ENCODE results near the gene EML3.
"Not testable (repeated sequence)": the region's sequence is repeated elsewhere in the genome, so short reads cannot be mapped to it uniquely, and the experiment has no call there.

The EML3 gene

DNA sequence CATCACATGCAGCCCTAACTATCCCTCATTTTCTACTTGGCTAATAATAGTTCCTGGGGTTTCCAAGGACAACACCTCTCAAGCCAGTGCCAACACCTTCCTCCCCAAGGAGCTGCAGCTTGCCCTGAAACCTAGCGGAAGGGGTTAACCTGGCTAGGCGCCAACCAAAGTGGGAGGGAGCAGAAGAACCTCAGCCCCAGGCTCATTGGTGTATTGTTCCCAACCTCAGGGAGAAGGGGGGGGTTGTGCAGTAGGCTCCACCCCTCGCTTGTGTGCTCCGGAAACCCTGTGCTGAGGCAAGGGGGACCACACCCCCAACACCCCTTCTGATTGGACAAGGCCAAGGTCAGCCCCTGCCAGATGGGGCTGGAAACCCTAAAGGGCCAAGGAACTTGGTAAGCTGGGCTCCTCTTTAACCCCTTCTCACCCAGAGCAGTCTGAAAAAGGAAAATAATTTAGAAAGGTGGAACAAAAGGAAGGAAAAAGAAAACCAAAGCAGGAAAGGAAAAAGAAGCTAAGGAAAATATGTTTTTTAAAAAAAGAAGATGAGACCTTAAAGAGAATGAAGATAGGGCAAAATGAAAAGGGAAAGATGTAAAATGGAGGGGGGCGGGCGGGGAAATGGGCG lies 13.4 kb downstream of the EML3 start:
- DNase-seq: peak; percentile 92

DNA sequence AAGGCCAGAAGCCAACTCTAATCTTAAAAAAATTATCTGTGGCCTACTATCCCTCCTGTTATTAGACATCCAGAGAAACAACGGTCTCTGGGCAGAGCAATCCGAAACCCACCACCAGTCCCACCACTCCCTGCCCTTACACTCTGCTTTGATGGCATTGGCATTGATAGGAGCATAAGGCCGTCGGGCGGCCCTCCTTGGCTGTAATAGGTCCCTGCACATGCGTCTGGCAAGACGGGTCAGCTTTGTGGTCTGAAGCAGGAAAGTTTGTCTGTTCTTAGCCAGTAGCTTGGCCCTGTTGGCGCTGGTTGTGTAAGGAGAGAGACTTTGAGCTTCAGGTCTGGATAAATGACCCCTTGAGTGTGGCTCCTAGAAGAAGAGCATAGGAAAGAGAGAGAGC lies 17.5 kb downstream of the EML3 start:
- no peak for DNase-seq

DNA sequence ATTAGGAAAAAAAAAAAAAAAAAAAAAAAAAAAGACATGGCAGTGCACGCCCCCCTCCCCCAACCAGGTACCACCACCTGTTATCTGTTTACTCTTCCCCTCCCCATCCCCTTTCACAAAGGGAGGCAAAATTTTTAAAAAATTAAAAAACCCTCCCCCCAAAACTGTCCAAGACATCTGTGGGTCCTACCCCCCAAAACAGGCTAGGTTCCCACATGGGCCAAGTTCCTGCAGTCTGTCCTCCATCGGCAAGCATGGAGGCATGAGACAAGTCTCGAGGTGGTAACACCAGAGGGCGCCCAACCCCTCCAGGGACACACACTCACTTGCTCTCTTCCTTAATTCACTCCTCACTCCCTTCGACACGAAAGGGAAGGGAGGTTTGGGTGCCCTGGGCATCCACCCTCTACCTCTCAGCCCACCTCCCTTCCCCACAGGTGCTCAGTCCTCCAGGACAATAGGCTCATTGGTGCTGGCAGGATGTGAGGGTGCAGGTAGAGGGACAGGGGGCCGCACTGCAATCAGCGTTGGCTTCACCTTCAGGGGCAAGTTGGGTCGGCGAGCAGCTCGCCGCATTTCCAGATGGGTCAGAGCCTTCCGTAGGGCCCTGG lies 19.0 kb downstream of the EML3 start:
- DNase-seq: peak; percentile 67

DNA sequence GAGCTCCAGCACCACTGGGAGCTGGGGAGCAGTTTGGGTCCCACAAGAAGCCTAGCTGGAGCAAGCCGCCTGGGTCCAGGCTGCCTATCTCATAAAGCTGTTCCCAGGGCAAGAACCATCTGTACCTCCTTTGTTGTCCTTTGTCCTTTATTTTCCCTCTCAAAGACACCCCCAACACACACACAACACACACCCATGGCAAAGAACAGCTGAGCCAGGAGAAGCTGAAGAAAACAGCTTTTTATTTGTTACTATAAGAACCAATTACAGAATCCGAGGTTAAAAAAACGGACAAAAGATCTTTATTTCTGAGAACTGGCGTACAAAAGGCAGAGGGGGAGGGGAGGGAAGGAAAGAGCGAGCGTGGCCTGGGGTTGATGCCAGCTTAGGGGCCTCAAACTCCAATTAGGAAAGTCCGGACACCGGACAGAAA lies 19.6 kb downstream of the EML3 start:
- DNase-seq: no peak

DNA sequence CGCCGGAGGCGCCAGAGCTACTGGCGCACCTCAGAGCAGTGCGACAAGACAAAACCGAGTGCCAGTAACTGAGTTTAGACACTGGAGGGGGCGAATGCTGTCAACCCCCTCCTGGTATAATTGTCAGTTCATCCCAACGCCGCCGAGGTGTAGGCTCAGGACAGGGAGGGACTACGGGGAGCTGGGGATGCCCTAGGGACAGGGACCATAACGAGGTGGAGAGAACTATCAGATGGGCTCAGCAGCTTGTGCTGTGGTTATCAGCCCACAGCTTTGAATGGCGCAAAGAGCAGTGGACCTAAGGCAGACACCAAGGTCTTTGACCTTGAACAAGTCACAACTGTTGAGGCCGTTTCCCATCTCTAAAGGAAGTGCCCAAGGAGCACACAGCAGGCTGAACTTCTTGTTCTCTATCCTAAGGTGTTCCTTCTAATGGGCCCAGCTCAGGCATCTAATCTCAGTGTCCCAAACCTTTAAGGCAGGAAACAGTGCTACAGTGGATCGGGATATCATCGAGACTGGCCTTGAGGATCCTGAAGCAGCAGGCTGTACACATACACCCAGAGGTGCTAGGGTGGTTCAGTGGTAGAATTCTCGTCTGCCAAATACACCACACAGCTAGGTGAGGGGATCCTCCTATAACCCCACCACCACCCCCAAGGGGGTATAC lies 20.3 kb downstream of the EML3 start:
- DNase-seq: no peak

DNA sequence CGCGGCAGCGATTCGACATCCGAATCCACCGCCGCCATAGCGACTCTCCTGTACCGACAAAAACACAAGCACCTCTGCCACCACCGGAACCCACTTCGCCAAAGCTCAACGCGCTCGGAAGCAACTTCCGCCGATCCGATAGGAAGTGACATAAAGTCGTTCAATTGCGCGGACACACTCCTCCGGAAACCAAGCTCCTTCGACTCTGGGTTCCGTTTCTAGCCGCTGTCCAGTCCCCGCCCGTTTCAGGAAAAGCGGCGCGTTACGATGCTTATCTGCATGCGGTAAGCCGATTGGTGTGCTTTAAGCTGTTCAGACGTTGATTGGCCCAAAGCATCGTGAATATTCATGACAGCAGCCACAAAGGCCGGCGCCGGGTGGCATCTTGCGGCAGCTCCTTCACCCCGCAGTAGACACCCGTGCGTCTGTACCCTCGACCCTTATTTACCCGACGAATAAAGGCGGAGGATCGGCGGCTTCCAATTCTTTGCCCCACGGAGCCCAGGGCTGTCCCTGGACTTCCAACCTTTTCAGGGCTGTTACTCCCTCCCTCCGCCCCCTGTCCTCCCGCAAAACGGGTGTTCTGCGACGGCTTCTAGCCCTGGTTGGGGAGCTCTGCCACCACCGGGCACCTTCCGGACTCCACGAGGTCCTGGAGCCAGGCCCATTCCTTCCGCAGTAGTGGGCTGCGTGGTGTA lies 21.0 kb downstream of the EML3 start, which contains the start of gene TUT1:
TUT1 (minus strand) TSS at position 76 of the 698 bp plus-strand sequence; CDS start at position 38, 38 bp downstream.
- peak; percentile 97 for DNase-seq

DNA sequence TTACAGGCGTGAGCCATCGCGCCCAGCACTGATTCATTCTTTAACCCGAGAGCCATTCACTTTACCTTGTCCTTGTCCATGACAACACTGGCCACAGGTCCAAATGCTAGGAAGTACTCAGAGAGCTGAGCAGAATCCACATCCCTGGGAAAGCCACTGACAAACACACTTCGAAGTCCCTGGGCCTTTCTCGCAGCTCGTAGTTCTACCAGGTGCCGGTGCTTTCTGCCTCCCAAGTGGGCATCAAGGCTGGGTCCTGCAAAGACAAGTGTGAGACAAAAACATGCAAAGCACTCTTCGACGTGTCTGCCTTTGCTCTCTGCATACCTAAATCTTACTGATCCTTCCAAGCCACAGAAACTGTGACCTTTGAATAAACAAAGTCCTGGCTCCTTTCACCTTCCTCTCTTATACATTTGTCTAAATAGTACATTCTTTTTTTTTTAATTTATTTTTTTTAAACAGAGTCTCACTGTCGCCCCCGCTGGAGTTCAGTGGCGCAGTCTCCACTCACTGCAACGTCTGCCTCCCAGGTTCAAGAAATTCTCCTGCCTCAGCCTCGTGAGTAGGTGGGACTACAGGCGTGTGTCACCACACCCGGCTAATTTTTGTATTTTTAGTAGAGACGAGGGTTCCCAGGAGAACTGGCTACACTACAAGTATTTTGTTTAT lies 23.5 kb downstream of the EML3 start:
- no peak for DNase-seq

DNA sequence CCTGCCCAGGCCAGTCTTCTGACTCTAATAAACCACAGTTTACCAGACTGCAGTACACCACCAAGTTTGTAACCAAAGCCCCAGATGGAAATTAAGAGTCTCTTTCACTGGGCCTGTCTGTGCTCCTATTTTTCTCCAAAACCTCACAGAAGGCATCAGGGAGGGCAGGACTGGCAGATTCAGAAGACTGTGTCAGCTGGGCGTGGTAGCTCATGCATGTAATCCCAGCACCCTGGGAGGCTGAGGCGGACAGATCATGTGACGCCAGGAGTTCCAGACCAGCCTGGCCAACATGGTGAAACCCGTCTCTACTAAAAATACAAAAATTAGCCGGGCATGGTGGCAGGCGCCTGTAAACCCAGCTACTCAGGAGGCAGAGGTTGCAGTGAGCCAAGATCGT lies 27.2 kb downstream of the EML3 start:
- DNase-seq: not testable (repeated sequence)

DNA sequence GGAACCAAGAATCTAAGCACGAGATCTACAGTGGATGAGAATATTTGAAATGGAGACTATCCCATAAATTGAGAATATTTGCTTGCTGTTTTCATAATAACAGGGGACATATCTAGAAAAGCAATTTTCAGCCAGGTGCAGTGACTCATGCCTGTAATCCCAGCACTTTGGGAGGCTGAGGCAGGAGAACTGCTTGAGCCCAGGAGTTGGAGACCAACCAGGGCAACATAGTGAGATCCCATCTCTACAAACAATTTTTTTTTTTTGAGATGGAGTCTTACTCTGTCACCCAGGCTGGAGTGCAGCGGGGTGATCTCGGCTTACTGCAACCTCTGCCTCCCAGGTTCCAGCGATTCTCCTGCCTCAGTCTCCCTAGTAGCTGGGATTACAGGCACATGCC lies 30.8 kb downstream of the EML3 start:
- not testable (repeated sequence) for DNase-seq

DNA sequence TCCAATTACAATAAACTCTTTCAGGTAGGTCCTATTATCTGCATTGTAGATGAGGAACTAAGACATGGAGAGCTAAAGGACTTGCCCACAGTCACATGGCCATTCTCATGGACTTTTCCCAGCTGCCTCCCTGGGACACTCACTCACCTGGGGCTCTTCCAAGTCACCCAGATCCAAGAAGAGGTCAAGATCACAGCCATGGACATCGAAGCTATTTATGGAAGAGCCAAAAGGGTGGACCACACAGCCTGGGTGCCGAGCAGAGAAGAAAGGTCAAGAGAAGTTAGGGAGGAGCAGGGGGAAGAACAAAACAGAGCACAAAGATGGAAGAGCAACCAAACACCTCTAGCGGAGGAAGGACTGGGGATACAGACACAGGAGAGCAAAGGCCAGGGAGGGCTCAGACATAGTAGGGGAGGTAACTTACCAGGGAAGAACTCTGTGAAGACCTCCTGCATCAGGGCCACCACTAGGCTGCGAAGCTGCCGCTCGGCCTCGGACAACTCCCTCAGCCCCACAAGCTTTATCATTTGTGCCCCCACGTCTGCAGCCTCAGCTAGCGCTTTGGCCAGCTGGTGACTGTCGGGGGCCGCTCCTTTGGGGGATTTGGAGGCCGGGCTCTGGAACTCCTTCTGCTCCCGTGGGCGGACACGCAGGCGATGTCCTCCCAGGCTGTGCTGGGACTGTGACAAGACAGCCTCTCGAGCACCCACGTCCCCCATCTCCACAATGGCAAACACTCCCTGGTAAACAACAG lies 31.4 kb downstream of the EML3 start:
- DNase-seq: no peak

DNA sequence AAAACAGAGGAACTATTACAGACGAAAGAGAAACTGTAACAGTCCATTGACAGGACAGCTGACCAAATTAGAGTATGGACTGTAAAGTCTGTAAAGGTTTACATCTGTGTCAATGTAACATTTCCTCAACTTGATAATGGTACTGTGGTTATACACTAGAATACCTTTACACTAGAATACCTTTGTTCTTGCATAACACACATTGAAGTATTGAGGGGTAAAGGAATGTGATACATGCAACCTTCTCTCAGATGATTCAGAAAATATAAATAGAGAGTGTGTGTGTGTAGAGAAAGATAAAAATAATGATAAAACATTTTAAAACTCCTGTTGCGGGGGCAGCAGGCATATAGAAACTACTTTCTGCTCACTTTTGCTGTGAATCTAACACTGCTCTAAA lies 33.3 kb downstream of the EML3 start:
- no peak for DNase-seq

DNA sequence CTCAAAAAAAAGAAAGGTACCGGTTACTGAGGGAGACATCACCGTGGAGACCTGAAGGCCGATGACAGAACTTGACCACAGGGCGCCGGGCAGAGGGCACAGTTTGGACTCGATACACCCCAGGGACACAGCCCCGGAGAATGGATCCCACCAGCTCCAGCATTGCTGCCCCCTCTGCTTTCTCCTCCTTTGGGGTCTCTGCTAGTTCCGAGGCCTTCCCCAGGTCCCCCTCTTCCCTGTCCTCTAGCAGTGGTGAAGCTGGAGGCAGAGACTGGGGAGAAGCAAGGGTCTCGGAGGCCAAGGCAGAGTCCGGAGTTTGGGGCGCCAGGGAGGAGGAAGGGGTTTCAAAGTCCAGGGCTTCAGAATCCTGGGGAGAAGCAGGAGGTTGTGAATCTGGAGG lies 34.0 kb downstream of the EML3 start:
- no peak for DNase-seq

DNA sequence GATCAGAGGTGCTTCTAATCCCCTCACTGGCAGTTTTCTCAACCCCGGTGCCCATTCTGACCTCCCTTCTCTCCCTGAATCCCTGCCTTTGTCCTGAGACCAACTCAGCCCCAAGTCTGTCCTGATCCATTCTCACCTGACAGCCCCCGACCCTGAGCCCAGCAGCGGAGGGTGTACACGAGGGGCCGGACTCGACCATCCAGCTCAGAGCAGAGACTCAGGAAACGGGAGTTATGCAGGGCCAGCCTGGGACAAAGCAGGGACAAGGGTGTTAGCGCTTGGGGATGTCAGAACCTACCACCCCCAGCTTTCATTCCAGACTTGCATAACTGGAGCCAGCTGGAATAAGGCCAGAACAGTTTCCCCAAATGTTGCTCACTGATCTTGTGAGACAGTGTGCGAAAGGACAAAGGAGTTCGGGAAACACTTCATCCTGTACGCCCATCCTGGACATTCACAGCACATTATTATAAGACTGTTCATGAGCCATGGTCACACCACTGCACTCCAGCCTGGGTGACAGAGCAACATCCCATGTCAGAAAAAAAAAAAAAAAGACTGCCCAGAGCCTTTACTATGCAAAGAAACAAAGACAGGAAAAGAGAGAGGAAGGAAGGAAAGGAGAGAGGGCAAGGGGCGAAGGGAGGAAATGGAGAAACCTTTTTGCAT lies 35.4 kb downstream of the EML3 start:
- no peak for DNase-seq

DNA sequence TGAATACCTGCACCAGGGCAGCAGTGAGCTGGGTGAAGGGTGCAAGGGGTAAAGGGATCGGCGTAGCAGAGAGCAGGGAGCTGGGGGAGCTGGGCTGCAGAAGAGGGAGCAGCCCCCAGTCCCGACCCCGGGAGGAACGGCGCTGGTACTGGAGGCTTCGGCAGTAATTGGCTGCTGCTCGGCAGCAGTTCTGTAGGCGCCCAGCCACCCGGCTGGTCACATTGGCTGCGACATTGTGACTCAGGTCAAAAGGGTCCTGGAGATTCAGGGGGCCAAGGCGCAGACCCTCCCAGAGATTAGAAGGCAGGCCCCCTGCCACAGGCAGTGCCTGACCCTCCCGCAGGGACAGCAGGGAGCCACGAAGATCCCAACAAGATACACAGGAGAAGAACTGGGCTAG lies 36.7 kb downstream of the EML3 start:
- no peak for DNase-seq

DNA sequence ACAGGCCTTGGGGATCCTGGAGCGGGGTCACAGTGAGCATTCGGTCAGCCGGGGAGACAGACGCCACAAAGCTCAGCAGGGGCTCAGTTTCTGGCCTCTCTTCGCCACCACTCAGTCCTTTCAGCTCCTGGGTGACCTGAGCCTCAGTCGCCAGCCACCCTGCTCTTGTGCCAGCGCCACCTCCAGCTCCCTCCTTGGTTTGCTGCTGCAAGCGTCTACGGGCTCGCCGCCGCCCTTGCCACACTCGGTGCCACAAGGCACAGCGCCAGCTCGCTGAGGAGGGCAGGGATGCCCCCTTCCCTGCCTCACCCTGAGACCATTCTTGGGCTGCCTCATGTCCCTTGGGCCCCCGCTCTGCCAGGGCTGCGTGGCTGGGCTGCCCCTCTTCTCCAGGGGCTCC lies 37.4 kb downstream of the EML3 start:
- DNase-seq: no peak

DNA sequence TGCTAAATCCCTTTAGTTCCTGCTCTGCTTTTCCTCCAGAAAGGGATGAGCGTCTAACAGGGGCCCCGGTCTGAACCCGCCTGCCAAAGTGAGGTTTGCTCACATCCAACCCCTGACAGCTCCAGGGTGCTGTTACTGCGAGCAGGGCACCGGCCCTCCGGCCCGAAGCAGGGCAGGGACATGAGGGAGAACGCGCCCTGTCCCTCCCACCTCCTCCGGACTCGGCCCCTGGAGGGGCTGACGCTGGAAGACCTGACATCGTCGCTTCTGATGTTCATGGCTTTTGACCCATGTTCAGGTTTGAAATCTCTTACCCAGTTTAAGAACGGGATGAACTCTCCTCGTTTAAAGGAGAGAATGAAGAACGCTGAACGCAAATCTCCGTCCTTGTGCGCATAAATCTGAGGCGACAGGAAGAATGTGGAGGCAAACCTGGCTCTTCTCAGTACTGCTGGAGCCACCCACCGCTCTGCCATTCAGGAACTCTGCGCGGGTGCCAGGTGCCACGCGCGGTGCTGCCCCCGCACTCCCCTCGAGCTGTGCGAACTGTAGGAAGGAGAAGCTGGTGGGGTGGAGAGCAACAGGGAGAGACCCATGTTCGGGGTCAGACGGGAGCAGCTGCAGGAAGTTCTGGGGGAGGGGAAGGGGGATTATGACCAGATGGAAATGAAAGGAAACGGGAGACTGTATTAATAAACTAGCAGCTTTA lies 38.1 kb downstream of the EML3 start:
- peak; percentile 66 for DNase-seq

DNA sequence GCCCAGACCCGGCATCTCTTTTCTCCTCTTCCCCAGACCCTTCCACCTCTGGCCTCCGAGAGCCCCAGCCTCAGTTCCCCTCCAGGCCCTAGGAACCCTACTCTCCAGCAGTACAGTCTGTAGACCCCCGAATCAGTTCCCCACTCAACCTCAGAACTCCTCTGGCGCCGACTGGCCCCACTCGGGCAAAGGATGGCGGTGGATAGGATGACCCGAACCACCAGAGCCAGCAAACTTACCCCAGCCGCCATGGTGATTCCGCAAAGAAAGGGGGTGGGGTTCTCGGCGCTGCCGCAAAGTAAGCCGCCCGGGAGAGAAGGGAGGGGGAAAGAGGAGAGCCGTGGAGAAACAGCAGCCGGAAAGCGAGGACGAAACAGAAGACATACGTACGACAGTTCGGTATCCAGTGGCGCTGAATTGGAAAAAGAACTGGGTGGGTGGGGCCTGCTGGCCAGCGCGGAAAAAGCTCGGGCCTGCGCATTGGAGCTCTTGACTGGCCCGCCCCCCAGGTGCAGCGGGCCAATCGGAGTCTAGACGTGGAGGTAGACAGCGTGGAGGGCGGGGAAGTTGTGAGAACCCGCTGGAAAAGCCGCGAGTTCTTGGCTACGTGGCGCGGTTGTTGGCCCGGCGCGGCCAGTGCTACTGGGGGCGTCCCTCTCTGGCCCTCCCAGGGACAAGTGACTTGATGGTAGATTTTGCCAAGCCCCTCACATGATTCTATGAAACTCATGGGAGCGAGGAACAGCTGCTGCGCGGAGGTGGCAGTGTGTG lies 38.8 kb downstream of the EML3 start, which contains the start of gene EEF1G:
EEF1G (minus strand) TSS at position 300 of the 771 bp plus-strand sequence; CDS start at position 251, 49 bp downstream.
- peak; percentile 99 for DNase-seq

DNA sequence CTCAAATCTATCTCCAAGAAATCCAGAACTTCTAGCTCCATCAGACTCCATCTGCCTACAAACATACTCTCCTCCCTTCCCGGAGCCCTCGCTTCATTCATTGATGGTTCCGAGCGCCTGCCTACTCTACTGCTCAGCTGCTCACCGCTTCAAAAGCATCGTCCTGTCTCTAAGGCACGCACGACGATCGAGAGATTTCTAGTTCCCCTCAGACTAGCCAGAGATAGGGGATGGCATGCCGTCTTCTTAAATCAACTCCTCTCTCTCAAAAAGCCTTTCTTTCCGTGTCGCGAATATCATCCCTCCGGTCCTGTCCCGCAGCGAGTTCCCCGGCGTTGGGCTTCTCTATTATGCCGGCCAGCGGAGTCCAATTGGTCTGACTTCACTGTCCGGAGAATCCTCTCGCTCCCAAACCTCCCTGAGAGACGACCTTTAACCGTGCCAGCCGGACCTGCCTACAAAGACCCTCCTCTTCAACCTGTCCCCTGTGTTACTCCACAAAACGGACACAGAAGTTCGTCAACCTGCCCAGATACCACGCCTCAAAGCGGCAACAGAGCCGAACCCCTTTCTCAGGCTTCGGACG lies 39.5 kb downstream of the EML3 start:
- peak; percentile 65 for DNase-seq

DNA sequence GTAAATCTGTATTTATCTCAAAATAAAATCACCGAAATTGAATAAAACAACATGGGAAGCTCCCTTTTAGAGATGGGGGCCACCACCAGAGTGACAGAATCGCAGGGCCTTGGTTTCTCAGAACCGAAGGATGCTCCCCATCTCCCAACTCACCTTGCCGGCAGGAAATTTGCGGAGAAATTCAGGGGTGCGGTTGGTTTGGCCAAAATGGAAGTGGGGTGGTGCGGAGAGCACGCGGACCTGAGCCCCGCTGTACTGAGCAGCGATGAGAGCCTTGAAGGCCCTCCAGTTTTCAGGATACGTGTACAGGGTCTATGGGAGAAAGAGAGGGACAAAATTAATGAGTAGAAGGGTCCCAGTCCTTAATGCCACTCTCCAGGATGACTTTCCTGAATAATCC lies 40.1 kb downstream of the EML3 start:
- DNase-seq: no peak

DNA sequence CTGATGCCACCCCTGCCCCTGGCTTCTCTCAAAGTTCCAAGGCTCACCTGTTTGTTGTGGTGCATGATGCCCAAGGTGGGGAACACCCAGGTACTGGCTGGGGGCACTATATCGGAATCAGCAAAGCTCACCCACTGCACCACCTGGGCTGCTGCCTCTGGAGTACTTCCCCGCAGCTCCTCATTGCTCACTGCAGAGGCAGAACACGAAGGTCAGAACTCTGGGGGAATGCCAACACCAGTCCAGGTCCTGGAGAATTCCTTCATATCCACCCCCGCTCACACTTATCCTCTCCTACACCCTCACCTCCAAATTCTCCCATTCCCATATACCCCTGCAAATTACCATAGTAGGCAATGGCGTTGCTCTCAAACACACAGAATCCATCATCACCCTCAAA lies 41.1 kb downstream of the EML3 start:
- not testable (repeated sequence) for DNase-seq
